C4-2B (cell line): ENCODE data around the gene MPI.

Experiments
- ZFX ChIP-seq: fragments of 450-650 bp; IDR thresholded peaks from 2 replicates; pipeline ENCODE4 v1.6.1; 2017
- TF ChIP-seq, protein P1 (sequence below): fragments of 450-650 bp; conservative IDR thresholded peaks from 2 replicates; pipeline ENCODE4 v1.5.1; 2017; ENCODE audit warnings: mild to moderate bottlenecking

GRCh38 chr15:74870436-74871215 is 19.2 kb upstream of the MPI start:
- TF ChIP-seq, protein P1, sequence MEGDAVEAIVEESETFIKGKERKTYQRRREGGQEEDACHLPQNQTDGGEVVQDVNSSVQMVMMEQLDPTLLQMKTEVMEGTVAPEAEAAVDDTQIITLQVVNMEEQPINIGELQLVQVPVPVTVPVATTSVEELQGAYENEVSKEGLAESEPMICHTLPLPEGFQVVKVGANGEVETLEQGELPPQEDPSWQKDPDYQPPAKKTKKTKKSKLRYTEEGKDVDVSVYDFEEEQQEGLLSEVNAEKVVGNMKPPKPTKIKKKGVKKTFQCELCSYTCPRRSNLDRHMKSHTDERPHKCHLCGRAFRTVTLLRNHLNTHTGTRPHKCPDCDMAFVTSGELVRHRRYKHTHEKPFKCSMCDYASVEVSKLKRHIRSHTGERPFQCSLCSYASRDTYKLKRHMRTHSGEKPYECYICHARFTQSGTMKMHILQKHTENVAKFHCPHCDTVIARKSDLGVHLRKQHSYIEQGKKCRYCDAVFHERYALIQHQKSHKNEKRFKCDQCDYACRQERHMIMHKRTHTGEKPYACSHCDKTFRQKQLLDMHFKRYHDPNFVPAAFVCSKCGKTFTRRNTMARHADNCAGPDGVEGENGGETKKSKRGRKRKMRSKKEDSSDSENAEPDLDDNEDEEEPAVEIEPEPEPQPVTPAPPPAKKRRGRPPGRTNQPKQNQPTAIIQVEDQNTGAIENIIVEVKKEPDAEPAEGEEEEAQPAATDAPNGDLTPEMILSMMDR = no peak
- TF ChIP-seq ZFX = no peak
